ENCODE data around the gene NRG2. TPM values are rescaled to one million over a fixed set of nuclear protein-coding genes. Genes with fewer than 3 reads are reported as not detected.

Gene NRG2
- total and polyA plus RNA-seq, 5 donors from 2014 or later = not detected

DNA sequence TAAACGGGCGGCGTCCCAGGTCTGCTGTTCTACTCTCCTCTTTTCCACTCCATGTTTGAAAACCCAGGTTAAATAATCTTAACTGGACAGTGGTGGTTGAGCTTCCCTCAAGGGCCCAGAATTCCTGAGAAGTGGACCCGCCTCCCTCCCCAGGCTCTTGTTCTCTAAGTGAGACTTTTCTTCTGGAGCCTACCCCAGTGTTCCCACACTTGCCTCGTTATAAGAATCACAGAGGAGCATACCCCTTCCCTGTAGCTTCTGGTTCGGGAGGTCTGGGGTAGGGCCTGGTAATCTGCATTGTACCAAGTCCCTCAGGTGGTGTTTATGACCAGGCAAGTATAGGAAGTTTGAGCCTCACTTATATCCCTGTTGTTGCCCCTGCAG is 235.5 kb downstream of the NRG2 start:
- Histone ChIP-seq H3K4me1 (ENCODE audit: control insufficient read depth, insufficient read depth, low read length, poor library complexity, severe bottlenecking) (no peaks in the 10 kb centered on the region), H3K27ac (ENCODE audit: insufficient read depth, low read length, poor library complexity, severe bottlenecking) (no peak overlapping the region), H3K36me3 (ENCODE audit: control insufficient read depth, insufficient read depth, low read length) (no peaks in the 10 kb centered on the region), H3K27me3 (ENCODE audit: control insufficient read depth, insufficient read depth, low read length) (no peaks in the 10 kb centered on the region), H3K9me3 (ENCODE audit: control insufficient read depth in 2 of 2, low read length in 2 of 2) (no peaks in the 10 kb centered on the region), H3K4me3 (ENCODE audit: low read depth, low read length) (no peak overlapping the region)
- ATAC-seq (ENCODE audit: low read depth in 2 of 2) (no peak), DNase-seq (no peak)
- no peak overlapping the region for H3K27ac Mint-ChIP-seq
- H3K27me3 Mint-ChIP-seq = peaks cover 24% of the 10 kb centered on the region
- H3K36me3 Mint-ChIP-seq = no peaks in the 10 kb centered on the region
- no peaks in the 10 kb centered on the region for H3K4me1 Mint-ChIP-seq
- no peaks in the 10 kb centered on the region for H3K9me3 Mint-ChIP-seq
- H3K4me3 Mint-ChIP-seq = no peak overlapping the region

GRCh38 chr5:139806726-139807646 is 236.1 kb downstream of the NRG2 start:
- no peak overlapping the region for H3K4me3 ChIP-seq (ENCODE audit: low read depth, low read length)
- no peak overlapping the region for H3K27ac ChIP-seq (ENCODE audit: insufficient read depth, low read length, poor library complexity, severe bottlenecking)
- Mint-ChIP-seq H3K27me3 (peaks cover 22% of the 10 kb centered on the region), H3K4me3 (no peak overlapping the region), H3K27ac (no peak overlapping the region), H3K36me3 (no peaks in the 10 kb centered on the region), H3K9me3 (no peaks in the 10 kb centered on the region), H3K4me1 (no peaks in the 10 kb centered on the region)
- H3K4me1 ChIP-seq (ENCODE audit: control insufficient read depth, insufficient read depth, low read length, poor library complexity, severe bottlenecking) = no peaks in the 10 kb centered on the region
- no peak for DNase-seq
- H3K9me3 ChIP-seq (ENCODE audit: control insufficient read depth in 2 of 2, low read length in 2 of 2) = no peaks in the 10 kb centered on the region
- no peaks in the 10 kb centered on the region for H3K36me3 ChIP-seq (ENCODE audit: control insufficient read depth, insufficient read depth, low read length)
- no peaks in the 10 kb centered on the region for H3K27me3 ChIP-seq (ENCODE audit: control insufficient read depth, insufficient read depth, low read length)
- ATAC-seq (ENCODE audit: low read depth in 2 of 2) = no peak

DNA sequence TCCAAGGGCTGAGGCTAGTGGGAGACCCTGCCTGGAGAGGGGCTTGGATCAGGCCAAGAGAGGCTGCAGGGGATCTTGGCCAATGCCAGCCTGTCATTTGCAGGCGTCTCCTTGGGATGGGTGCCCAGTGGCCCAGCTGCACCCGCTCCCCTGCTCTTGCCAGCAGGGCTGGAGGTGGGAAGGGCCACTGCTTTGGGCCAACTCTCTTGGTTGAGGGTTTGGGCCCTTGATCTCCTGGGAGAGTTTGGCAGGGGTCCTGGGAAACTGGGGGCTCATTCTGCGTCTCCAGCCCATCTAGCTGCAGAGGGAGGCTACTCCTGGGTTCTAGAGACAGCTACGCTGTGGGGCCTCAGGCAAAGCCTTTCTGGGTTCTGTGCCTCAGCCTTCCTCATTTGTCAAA is 237.0 kb downstream of the NRG2 start:
- H3K4me3 Mint-ChIP-seq = no peak overlapping the region
- Histone ChIP-seq H3K27ac (ENCODE audit: insufficient read depth, low read length, poor library complexity, severe bottlenecking) (no peak overlapping the region), H3K4me1 (ENCODE audit: control insufficient read depth, insufficient read depth, low read length, poor library complexity, severe bottlenecking) (no peaks in the 10 kb centered on the region), H3K9me3 (ENCODE audit: control insufficient read depth in 2 of 2, low read length in 2 of 2) (no peaks in the 10 kb centered on the region), H3K36me3 (ENCODE audit: control insufficient read depth, insufficient read depth, low read length) (no peaks in the 10 kb centered on the region), H3K4me3 (ENCODE audit: low read depth, low read length) (no peak overlapping the region), H3K27me3 (ENCODE audit: control insufficient read depth, insufficient read depth, low read length) (no peaks in the 10 kb centered on the region)
- no peaks in the 10 kb centered on the region for H3K4me1 Mint-ChIP-seq
- ATAC-seq (ENCODE audit: low read depth in 2 of 2) (no peak), DNase-seq (no peak)
- H3K36me3 Mint-ChIP-seq = no peaks in the 10 kb centered on the region
- H3K27me3 Mint-ChIP-seq = peaks cover 23% of the 10 kb centered on the region
- H3K9me3 Mint-ChIP-seq = peaks cover 0 to 4% (median 0%) of the 10 kb centered on the region in 7 donors
- no peak overlapping the region for H3K27ac Mint-ChIP-seq

DNA sequence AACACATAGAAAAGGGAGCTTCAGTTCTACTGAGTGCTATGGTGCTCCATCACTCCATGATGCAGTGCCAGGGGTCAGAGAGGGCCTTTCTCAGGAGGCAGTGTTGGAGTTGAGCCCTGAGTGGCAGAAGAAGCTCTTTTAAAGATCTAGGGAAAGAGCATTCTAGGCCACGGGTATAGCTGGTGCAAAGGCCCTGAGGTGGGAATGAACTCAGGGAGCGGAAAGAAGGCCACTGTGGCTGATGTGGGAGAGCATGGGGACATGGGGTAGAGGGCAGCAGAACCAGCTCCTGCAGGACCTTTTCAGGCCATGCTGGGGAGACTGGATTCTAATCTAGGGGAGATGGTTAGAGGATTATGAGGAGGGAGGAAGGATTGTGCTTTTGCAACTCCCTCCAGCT is 237.6 kb downstream of the NRG2 start:
- Mint-ChIP-seq H3K27ac (no peak overlapping the region), H3K36me3 (no peaks in the 10 kb centered on the region), H3K9me3 (peaks cover 0 to 4% (median 0%) of the 10 kb centered on the region in 7 donors), H3K27me3 (peaks cover 23% of the 10 kb centered on the region), H3K4me3 (no peak overlapping the region), H3K4me1 (no peaks in the 10 kb centered on the region)
- ATAC-seq (ENCODE audit: low read depth in 2 of 2) = no peak
- Histone ChIP-seq H3K27ac (ENCODE audit: insufficient read depth, low read length, poor library complexity, severe bottlenecking) (no peak overlapping the region), H3K9me3 (ENCODE audit: control insufficient read depth in 2 of 2, low read length in 2 of 2) (no peaks in the 10 kb centered on the region), H3K36me3 (ENCODE audit: control insufficient read depth, insufficient read depth, low read length) (no peaks in the 10 kb centered on the region), H3K27me3 (ENCODE audit: control insufficient read depth, insufficient read depth, low read length) (no peaks in the 10 kb centered on the region), H3K4me1 (ENCODE audit: control insufficient read depth, insufficient read depth, low read length, poor library complexity, severe bottlenecking) (no peaks in the 10 kb centered on the region), H3K4me3 (ENCODE audit: low read depth, low read length) (no peak overlapping the region)
- no peak for DNase-seq

GRCh38 chr5:139804800-139805397 is 238.2 kb downstream of the NRG2 start:
- Mint-ChIP-seq H3K4me1 (no peaks in the 10 kb centered on the region), H3K9me3 (peaks cover 0 to 4% (median 0%) of the 10 kb centered on the region in 7 donors), H3K27ac (no peak overlapping the region), H3K36me3 (no peaks in the 10 kb centered on the region), H3K27me3 (peaks cover 23% of the 10 kb centered on the region), H3K4me3 (no peak overlapping the region)
- Histone ChIP-seq H3K4me1 (ENCODE audit: control insufficient read depth, insufficient read depth, low read length, poor library complexity, severe bottlenecking) (no peaks in the 10 kb centered on the region), H3K9me3 (ENCODE audit: control insufficient read depth in 2 of 2, low read length in 2 of 2) (no peaks in the 10 kb centered on the region), H3K27ac (ENCODE audit: insufficient read depth, low read length, poor library complexity, severe bottlenecking) (no peak overlapping the region), H3K27me3 (ENCODE audit: control insufficient read depth, insufficient read depth, low read length) (no peaks in the 10 kb centered on the region), H3K4me3 (ENCODE audit: low read depth, low read length) (no peak overlapping the region), H3K36me3 (ENCODE audit: control insufficient read depth, insufficient read depth, low read length) (no peaks in the 10 kb centered on the region)
- DNase-seq = no peak
- ATAC-seq (ENCODE audit: low read depth in 2 of 2) = no peak

DNA sequence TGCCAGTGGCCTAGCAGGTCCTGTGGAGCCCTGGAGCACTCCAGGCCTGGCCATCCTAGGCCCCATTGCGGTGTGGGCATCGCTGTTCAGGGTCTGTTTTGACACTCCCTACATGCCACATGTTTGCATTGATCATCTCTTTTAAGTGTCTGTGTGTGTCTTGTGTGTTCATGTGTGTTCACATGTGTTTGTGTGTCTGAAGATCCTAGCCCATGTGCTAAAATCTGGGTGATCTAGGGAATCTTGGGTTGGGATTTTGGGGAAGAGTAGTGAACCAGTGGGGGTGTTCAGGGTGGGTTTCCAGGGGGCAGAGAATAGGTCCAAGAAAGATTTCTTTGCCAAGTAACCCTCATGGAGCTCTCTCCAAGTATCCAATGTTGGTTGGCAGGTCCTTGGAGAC is 239.1 kb downstream of the NRG2 start:
- Histone ChIP-seq H3K36me3 (ENCODE audit: control insufficient read depth, insufficient read depth, low read length) (no peaks in the 10 kb centered on the region), H3K9me3 (ENCODE audit: control insufficient read depth in 2 of 2, low read length in 2 of 2) (no peaks in the 10 kb centered on the region), H3K4me3 (ENCODE audit: low read depth, low read length) (no peak overlapping the region), H3K27me3 (ENCODE audit: control insufficient read depth, insufficient read depth, low read length) (no peaks in the 10 kb centered on the region), H3K27ac (ENCODE audit: insufficient read depth, low read length, poor library complexity, severe bottlenecking) (no peak overlapping the region), H3K4me1 (ENCODE audit: control insufficient read depth, insufficient read depth, low read length, poor library complexity, severe bottlenecking) (no peaks in the 10 kb centered on the region)
- DNase-seq (no peak), ATAC-seq (ENCODE audit: low read depth in 2 of 2) (no peak)
- no peak overlapping the region for H3K4me3 Mint-ChIP-seq
- H3K27ac Mint-ChIP-seq = no peak overlapping the region
- no peaks in the 10 kb centered on the region for H3K4me1 Mint-ChIP-seq
- H3K36me3 Mint-ChIP-seq = no peaks in the 10 kb centered on the region
- peaks cover 0 to 6% (median 0%) of the 10 kb centered on the region in 7 donors for H3K9me3 Mint-ChIP-seq
- H3K27me3 Mint-ChIP-seq = peaks cover 25% of the 10 kb centered on the region

DNA sequence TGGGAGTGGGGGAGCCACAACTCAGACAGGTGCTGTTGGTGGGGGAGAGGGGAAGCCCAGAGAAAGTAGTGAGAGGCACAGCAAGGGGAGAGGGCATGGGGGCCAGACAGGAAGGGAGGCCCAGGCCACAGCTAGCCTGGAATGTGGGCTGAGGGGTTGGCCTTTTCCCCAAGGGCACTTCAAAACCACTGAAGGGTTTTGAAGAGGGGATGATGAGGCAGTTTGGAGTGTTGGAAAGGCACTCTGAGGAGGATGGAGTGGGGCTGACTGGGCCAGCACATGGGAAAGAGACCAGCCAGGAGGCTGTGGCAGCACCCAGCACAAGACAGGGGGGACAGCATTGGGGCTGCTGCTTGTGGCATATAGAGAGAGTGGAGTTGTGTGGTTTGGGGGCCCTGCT is 243.7 kb downstream of the NRG2 start:
- Mint-ChIP-seq H3K36me3 (no peaks in the 10 kb centered on the region), H3K4me1 (peaks cover 0 to 8% (median 0%) of the 10 kb centered on the region in 4 donors), H3K27ac (no peak overlapping the region), H3K4me3 (no peak overlapping the region), H3K27me3 (peaks cover 50% of the 10 kb centered on the region), H3K9me3 (peaks cover 0 to 6% (median 0%) of the 10 kb centered on the region in 7 donors)
- Histone ChIP-seq H3K9me3 (ENCODE audit: control insufficient read depth in 2 of 2, low read length in 2 of 2) (no peaks in the 10 kb centered on the region), H3K4me1 (ENCODE audit: control insufficient read depth, insufficient read depth, low read length, poor library complexity, severe bottlenecking) (peaks cover 13% of the 10 kb centered on the region), H3K27ac (ENCODE audit: insufficient read depth, low read length, poor library complexity, severe bottlenecking) (no peak overlapping the region), H3K36me3 (ENCODE audit: control insufficient read depth, insufficient read depth, low read length) (no peaks in the 10 kb centered on the region), H3K4me3 (ENCODE audit: low read depth, low read length) (no peak overlapping the region), H3K27me3 (ENCODE audit: control insufficient read depth, insufficient read depth, low read length) (peaks cover 9% of the 10 kb centered on the region)
- DNase-seq = no peak
- no peak for ATAC-seq (ENCODE audit: low read depth in 2 of 2)

Measured in CD4-positive, CD25-positive, alpha-beta regulatory T cell (primary cell).